SK-N-DZ (cell line): ENCODE data around the gene KPNB1.

Experiments used
- DNase-seq: peaks from one replicate; pipeline ENCODE4 v3.0.0-alpha.2; 2015; ENCODE audit warnings: low spot score

KPNB1 gene

DNA sequence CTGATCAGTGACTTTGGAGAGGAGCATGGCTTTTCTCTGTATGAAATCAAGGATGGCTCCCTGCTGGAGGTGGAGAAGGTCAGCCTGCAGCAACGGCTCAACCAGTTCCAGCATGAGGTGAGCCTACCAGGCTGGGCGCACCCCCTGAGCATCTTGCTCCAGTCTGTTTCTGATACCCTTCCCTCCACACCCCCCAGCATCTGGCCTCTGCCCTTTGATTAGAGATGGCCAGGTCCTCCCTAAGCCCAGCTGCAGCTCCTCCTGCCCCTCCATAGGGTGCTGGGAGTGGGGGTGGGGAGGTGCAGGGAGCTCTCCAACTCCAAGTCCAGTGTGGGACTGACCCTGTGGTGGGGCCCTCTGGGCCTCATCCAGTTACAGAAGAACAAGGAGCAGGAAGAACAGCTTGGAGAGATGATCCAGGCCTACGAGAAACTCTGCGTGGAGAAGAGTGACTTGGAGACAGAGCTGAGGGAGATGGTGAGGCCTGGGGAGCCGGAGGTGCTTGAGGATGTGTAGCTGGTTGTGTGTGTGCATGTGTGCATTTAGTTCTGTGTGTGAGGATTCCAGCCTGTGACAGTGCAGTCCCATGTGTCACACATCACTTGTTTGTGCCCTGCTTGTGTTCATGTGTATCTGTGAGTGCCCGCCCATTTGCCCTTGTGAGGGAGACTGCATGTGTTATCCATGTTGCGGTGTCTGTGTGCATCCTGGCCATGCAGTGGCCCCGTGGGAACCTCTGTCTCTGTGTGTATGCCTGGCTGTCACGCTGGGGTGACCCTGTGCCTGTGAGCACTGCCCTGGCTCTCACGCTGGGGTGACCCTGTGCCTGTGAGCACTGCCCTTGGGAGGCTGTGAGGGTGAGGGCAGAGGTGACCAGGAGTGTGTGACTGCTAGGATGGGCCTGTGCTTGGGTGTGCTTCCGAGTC, 47.3 kb downstream of the KPNB1 start:
- DNase-seq: no peak

DNA sequence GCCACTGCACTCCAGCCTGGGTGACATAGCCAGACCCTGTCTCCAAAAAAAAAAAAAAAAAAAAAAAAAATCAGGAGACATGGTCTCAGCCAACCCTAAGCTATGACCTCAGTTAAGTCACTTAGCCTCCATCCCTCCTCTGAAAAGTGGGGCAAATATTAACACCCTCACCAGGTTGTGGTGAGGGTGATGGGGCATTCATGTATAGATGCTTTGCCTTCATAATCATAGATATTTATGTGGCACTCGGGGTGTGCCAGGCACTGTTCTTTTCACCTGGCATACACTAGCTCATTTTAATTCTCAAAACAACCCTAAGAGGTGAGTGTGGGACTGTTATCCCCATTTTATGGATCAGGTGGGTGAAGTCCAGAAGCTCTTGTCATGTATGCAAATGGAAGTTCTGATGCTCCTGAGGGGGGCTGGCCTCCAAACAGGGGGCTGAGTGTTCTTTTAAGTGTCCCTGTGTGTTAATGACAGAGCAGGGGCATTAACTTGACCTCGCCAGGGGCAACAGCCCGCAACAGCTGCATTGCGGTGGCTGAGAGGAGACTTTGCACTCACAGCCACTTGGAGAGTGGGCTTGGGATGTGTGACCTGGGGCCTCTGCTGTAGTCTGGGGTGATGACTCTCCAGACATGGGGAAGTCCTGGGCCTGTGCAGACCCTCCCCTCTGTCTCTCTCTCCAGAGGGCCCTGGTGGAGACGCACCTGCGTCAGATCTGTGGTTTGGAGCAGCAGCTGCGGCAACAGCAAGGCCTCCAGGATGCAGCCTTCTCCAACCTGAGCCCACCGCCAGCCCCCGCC, 48.4 kb downstream of the KPNB1 start:
- DNase-seq: no peak

DNA sequence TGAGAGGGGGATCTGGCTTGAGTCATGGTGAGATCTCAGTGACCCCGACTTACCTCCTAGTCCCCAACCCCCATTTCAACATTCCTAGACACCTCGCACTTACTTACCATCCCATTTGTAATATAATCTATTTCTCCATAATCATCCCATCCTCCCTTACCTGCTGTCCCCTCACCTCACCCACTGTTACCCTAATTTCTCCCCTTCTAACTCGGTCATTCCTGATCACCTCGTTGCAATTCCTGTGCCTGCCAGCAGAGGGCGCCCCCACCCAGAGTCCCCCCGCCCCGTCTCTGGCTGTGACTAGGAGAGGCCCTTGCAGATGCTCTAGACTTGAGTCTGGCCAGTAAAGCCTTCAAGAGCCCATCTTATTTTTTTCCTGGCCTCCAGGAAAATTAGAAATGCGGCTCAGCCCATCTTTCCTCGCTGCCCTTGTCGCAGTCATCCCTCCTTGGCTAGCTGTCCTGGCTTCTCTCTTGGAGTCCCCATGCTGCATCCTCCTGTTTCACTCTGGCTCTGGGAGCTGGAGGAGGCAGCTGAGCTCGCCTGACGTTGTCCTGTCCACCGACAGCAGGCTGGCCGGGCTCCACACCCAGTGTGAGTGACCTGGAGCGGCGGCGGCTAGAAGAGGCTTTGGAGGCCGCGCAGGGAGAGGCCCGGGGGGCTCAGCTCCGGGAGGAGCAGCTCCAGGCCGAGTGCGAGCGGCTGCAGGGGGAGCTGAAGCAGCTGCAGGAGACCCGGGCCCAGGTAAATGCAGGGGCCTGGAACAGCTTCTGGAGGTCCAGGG, 49.2 kb downstream of the KPNB1 start:
- peak; percentile 66 for DNase-seq

DNA sequence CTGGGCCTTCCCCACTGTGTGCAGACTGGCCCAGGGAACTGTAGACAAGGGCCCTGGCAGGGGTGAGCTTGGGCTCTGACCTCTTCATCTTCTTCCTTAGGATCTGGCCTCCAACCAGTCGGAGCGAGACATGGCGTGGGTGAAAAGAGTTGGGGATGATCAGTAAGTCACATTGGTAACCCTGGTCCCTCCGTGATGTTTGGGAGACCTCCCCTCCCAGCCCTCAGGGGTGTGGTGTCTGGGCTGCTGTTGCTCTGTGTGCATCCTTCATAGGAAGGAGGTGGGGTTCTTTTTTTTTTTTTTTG, 49.8 kb downstream of the KPNB1 start:
- no peak for DNase-seq

DNA sequence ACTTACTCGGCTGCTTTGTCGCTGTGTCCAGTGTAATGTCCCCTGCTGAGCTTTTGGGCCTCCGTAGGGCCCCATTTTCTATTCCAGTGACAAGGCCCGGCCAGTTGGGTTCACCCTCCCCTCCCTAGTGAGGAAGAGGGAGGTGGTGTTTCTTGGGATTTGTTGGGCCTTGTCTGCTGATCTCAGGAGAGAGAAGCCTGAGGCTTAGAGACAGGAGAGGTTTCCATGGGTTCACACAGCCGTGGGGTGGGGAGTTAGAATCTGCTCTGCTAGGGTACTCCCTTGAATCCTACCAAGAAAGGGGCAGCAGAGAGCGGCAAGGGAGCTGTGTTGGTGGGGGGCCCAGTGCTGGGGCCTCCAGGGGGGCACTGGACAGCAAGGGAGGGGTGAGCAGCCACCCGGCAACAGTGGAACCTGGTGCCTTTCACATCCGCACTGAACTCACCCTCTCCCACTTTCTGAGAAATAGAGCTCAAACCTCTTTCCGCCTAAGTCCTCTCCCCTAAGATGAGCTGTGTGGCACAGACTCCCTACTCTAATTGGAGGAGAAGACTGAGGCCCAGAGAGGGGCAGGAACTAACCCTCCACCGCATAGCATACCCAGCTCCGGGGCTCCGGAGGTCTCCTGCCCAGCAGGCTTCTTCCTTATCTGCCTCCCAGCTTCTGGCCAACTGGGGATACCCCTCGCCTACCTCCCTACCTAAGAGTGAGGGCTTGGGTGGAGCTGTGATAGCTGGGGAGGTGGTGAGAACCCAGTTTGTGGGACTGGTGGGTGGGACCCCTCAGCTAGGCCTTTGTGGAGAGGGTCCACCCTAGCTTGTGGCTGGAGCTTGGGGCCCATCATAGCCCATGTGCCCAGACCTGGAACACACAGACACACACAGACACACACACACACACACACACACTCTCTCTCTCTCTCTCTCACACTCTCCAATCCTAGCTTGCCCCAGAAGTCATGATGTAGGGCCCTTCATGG, 51.0 kb downstream of the KPNB1 start:
- no peak for DNase-seq

DNA sequence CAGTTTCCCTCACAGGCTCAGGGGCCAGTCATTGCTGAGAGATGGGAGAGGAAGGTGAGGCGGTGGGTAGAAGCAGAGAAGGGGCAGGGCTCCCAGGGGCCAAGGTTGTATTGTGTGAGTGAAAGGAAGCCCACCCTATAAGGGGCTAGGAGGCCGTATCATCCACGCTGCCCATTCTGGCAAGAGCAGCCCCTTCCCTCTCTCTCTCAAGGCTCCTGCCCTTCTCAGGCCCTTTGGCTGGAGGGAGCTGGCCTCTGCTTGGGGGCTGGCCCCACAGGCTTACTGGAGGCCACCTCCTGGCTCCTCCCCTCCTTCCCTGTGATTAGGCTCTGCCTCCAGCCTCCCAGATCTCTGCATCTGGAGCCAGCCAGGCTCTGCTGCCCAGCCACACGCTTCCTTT, 51.9 kb downstream of the KPNB1 start:
- DNase-seq: peak; percentile 72

DNA sequence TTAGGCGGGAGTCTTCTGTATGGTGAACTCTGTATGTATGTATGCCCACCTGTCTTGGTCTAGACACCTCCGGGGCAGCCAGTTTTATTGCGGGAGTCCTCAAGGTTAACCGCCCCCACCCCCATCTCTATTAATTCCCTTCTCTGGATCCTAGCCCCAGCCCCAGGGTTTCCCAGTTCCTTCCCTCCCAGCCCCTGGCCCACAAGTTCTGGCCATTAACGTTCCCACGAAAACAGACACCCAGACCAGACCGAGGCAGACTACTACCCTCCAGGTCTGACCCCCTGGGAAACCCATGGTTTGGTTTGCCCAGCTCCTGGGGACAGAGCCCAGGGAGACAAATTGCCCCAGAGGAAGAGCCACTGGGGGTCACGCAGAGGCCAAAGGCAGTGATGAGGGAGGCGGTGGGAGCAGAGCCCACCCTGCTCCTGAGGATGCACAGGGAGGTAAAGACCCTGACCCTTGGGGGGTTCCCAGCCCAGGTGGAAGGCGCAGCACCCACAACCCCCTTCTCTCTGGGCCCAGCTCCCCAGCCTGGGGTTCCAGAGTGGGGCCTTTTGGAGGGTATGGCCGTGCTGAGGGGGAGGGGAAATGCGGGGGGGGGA, 52.8 kb downstream of the KPNB1 start:
- no peak for DNase-seq

DNA sequence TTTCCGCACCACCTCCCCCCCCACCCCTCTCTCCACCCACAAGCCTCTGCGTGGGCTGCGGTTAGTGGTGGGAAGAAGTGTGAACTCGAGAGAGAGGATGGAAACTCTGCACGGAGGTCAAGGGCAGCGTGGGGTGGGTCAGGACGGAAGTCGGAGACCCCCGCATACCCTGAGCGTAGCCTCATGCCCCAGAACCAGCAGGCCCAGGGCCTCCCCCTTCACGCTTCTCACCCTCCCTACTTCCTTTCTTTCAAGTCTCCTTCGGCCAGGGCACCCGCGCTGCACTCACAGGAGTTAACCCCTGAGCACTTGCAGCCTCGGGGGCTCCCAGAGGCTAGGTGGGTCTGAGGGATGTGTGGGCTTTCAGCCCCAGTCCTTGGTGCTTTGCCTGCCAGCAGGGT, 53.5 kb downstream of the KPNB1 start:
- no peak for DNase-seq

DNA sequence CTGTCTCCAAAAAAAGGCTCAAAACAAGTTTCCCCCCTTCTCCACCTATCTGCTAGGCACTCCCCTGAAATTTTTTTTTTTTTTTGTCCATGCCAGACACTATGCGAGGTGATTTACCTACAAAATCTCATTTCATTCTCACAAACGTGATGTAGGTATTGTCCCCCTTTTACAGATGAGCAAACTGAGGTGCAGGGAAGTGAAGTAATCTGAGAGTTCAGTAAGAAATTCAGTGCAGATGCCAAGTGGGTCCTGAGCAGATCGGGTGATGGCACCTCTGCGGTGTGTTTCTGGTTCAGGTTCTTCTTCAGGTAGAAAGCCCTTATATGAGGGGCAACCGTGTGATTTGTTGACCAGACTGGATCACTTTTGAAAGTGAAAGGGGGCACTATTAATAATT, 54.0 kb downstream of the KPNB1 start:
- DNase-seq: no peak

DNA sequence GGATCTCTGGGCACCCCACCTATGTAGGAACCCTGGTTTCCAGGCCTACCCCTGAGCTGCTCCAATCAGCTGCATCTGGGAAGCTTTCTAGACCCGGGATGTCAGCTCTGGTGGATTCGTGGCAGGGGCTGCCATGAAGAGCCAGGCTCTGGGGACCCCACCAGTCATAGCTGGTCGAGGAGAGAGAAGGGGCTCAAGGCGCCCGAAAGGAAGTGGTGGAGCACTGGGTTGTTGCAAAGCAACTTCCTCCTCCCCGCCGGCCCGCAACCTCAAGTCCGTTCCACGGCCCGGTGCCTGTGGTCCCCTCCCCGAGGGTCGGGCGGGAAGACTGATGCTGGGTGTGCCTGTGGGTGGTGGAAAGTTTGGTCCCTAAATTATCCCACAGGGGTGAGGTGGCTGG, 54.4 kb downstream of the KPNB1 start:
- DNase-seq: no peak

DNA sequence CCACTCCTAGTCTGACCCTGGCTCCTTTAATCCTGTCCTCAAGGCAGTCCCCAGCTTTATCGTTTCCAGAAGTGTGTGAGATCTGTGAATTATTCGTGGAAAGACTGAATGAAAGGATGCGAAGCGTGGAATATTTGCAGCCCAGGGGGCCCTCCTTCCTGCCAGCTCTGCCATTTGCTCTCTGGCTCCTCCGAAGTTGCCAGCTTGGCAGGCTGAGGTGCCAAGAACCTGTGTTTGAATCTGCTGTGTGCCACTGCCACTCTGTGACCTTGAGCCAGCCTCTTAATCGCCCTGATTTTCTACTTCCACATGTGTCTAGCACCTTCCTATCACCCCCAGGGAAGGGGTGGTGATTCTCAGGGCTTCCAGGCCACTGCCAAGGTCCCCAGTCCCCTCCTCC, 55.0 kb downstream of the KPNB1 start:
- DNase-seq: no peak

DNA sequence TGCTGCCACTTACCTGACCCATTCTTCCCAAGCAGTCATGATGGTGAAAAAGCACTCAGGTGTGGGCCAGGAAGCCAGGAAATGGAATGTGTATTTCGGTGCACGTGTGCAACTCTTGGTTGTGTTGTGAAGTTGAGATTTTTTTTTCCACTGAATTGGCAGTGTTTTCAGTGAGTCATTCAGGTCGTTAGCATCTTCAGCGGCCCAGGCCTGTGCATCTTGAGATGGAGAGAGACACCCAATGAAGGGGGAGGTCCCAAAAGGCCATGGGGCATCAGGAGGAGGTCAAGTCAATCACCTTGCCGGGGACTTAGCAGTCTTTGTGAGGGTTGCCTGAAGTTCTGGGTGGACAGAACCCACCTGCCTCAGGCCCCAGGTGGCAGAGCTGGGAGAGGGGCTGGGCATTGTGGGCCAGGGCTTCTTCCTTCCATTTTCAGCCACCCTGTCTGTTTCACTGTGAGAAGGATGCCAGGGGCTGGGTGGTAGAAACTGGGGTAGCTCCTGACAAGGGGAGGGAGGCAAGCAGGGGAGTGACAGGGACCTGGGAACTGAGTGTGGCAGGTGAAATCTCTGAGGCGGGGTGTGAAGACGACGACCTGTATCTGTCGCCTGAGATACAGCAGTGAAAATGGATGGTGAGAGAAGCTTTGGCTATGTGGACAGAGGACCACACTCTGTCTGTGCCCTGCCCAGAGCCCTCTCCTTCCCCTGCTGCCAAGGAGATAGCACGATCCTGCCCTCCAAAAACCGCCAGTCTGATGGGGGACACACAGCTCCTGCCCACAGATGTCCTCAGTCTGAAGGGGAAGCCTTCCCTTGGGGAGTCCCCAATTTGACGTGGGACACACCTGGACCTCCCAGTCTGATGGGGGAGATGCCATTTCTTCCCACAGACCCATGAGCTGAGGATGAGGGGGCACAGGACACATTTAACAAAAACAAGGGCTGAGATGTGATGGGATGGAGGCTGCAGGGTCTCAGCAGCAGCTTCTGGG, 56.1 kb downstream of the KPNB1 start:
- DNase-seq: no peak

DNA sequence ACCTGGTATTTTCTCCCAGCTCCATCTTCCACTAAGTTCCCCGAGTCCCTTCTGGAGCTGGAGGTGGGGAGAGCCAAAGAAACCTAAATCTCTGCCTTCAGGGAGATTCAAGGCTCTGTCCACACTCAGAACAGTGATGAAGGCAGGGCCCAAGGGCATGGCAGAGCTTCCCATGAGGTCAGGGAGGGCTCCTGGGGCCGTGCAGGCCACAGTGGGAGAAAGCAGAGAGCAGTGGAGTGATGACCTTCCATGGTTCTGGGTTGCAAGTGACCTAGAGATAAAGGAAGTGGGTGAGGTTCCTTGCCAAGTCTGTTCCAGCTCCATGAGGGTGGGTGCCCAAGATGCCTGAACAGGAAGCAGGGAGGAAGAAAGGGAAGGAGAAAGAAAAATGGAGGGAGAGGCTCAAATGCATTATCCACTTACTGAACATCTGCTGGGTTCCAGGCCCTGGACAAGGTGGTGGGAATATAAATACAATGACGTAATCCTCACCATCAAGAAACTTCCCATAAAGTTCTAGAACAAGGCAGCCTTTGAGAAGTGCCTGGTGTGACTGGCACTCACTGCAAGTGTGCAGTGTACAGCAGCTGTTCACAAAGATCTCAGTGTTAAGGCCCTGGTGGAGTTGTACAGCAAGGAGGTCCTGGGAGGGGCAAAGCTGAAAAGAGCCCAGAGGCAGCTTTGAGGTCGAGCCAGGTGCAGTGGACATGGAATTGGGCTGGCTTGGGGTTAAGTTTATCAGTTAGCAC, 57.5 kb downstream of the KPNB1 start:
- DNase-seq: no peak

DNA sequence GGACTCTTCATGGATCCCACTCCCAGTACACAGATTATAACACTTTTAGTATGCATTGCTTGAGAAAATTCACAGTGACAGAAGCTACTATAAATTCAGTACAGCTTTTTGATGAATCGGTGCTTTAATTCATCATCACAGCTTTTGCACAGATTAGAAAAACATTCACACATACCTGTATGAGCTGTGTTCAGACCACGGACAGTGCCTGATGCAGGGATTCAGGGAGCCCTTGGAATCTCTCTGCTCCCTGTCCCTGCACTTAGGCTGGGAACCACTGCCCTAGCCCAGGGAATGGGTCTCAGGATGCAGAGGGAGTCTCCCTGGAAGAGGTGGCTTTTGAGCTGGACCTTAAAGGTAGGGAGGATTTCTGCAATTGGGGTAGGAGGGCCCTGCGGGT, 58.2 kb downstream of the KPNB1 start:
- DNase-seq: no peak

DNA sequence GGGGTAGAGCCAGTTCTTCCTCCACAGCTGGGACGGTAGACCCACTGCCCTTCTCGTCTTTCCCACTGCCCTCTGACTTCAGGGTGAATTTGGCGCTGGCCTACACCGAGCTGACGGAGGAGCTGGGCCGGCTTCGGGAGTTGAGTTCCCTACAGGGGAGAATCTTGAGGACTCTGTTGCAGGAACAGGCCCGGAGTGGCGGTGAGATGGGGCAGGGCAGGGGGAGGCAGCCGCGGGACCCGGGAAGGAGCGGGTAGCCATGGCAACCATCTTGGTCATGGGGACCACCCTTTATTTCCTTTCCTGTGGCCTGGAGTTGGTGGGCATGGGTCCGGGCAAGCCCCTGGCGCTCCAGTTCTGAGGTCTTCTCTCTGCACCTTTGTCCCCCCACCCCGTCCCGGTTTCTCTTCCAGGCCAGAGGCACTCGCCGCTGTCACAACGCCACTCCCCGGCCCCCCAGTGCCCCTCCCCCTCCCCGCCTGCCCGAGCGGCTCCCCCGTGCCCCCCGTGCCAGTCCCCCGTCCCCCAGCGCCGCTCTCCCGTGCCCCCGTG, 58.7 kb downstream of the KPNB1 start:
- no peak for DNase-seq

DNA sequence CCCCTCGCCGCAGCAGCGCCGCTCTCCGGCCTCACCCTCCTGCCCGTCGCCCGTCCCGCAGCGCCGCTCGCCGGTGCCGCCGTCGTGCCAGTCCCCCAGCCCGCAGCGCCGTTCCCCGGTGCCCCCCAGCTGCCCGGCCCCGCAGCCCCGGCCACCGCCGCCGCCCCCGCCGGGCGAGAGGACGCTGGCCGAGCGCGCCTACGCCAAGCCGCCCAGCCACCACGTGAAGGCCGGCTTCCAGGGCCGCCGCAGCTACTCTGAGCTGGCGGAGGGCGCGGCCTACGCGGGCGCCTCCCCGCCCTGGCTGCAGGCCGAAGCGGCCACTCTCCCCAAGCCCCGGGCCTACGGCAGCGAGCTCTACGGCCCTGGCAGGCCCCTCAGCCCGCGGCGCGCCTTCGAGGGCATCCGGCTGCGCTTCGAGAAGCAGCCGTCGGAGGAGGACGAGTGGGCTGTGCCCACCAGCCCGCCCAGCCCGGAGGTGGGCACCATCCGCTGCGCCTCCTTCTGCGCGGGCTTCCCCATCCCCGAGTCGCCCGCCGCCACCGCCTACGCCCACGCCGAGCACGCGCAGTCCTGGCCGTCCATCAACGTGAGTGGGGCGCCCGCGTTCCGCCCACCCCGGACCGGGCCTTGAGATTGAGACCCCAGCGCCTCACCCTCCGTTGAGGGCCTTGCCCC, 59.3 kb downstream of the KPNB1 start:
- no peak for DNase-seq

DNA sequence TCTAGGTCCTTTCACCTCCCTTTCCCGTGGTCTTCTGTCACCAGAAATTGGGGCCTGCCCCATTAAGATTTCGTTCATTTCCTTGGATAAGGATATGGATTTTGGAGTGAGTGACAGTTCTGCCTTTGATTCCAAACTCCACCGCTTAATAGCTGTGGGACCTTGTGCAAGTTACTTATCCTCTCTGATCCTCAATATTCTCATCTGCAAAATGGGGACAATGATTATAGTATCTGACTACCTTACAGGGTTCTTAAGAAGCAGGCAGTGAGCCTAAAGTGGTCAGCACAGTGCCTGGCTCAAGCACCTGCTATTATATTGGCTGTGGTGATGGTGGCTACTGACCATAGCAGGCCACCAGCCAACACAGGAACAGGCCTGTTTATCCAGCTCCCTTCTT, 59.9 kb downstream of the KPNB1 start:
- DNase-seq: no peak
